GM18873 (cell line): Measurements from ENCODE around the gene KDM2A.
"Not testable (repeated sequence)": the region's sequence is repeated elsewhere in the genome, so short reads cannot be mapped to it uniquely, and the experiment has no call there.

Experiments used
- ATAC-seq: cut with Tn5 transposase; IDR thresholded peaks from one replicate; pipeline ENCODE4 v1.9.1; 2021; ENCODE audit warnings: mild to moderate bottlenecking, moderate library complexity, moderate number of reproducible peaks; ENCODE audit not compliant: unreplicated experiment, low FRiP score

KDM2A gene

GRCh38 chr11:67230406-67230805 lies 111.3 kb downstream of the KDM2A start:
- ATAC-seq = no peak

- no peak for ATAC-seq
Measured at GRCh38 chr11:67230886-67231285, 111.8 kb downstream of the KDM2A start.

GRCh38 chr11:67233584-67234190 lies 114.6 kb downstream of the KDM2A start:
- no peak for ATAC-seq

DNA sequence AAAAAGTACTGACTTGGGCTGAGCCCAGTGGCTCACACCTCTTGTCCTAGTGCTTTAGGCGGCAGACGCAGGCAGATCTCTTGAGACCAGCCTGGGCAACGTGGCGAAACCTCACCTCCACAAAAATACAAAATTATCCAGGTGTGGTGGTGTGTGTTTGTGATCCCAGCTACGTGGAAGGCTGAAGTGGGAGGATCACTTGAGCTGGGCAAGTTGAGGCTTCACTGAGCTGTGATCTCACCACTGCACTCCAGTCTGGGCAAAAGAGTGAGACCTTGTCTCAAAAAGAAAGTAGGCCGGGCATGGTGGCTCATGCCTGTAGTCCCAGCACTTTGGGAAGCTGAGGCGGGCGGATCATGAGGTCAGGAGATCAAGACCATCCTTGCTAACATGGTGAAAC lies 115.5 kb downstream of the KDM2A start:
- ATAC-seq = not testable (repeated sequence)

DNA sequence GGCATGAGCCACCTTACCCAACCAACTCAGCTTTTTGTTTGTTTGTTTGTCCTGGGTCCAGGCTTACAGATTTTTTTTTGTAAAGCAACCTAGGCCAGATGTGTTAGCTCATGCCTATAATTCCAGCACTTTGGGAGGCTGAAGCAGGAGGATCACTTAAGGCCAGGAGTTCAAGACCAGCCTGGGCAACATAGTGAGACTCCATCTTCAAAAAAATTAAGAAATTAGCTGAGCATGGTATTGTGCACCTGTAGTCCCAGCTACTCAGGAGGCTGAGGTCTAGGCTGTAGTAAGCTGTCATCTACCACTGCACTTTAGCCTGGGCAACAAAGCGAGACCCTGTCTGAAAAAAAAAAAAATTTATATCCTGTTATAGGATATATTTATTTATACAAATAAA lies 118.5 kb downstream of the KDM2A start:
- no peak for ATAC-seq

DNA sequence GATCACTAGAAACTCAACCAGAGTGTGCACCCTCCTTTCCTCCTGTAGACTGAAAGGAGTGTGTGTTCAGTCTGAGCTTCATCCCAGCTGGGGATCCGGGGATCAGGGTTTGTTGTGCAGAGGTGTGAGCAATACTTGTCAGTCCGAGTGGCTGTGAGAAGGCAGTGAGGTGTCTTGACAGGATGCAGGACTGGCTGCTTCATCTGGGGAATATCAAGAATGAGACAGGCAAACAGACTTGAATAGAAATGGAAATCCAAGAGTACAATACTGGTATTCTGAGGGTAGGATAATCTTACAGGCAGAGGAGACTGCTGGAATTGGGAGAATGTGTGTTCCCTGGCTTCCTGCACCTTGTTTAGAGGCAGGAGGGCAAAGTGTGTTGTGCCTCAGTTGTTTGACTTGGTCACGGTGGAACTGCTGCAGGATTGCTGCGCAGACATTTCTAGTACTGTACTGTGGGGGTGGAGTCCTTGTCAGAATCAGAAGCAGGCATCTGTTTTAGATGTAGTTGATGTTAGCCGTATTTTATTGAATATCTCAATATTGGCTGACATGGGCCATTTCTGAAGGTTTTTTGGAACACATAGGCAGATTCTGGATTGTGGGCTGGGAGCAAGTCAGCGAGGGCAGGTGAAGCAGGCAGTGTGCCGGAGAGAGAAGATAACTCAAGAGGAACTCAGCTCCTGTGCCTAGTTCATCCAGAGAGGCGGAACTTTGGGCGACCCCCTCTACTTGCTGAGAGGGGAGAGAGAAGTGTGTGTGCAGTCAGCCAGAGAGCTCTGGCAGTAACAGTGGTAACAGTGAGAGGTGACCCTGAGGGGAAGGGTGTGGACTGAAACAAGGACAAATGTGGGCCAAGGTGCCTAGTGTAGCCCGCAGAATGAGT lies 120.1 kb downstream of the KDM2A start:
- no peak for ATAC-seq

DNA sequence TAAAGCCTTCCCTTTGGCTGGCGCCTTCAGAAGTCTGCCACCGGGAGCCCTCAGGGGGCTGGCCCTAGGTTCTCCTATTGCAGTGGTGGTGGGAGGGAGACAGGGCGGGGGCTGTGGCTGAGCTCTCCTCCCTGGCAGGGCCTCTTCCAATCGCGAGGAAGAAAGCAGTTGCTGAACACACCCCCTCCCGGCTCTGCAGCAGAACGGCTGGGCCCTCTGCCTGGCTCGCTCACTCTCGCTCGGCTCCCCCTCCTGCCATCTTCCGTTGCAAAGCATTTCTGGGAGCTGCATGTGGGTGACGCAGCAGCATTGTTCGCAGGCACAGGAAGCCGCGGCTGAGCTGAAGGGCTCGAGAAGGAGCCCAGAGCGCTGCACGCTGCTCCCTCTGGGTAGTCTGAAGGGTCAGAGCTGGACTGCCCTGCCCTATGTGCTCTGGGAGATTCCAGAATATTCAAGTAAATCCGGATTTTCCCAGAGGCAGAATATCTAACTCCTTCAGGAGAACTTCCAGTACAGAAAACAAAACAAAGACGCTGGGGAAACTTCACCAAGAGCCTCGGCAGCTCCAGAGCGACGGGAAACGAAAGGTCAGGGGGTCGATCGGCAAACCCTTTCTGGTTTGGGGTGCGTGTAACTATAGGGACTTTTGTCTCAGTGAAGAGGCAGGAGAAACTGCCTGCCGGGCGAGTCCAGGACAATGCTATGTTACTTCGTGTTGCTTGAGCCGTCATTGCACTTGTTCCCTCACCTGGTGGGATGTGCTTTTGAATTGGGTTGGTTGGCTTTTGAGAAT lies 120.9 kb downstream of the KDM2A start:
- peak; percentile 85 for ATAC-seq

DNA sequence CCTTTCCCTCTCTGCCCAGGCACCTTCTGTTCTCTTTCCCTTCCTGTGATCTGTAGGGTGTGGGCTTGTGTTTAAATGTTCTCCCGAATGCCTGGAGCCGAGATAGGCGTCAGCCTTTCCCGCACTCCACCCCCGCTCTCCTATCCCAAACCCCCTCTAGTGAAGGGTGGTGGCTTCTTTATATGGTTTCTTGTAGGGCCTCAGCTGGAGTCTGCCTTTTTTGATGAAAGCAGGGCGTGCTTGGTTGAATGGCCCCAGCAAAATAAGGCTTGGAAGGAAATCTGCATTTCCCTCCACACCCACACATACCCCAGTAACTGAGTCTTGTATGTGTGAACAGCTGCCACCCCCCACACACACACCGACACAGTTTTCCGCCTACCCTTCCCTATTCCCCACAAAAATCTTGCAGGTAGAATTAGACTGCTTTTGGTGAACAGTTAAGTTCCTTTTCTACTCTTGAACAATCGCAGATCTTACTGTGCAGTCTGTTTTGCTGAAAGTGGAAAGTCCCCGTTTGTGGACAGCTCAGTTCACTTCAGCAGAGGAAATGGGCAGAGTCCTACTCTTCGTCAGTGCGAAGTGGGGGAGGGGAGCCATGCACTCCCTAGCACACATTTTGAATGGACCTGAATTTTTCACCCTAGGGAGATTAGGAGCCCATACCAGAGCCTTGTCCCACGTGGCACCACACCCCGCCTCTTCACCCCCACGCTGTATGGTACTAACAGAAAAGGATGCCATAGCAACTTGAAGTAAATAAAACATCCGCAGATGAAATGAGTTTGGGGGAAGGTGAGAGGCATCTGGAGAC lies 121.7 kb downstream of the KDM2A start:
- ATAC-seq = no peak

- no peak for ATAC-seq
Measured at GRCh38 chr11:67242548-67242947, 123.5 kb downstream of the KDM2A start.

GRCh38 chr11:67243051-67243450 lies 124.0 kb downstream of the KDM2A start:
- no peak for ATAC-seq

DNA sequence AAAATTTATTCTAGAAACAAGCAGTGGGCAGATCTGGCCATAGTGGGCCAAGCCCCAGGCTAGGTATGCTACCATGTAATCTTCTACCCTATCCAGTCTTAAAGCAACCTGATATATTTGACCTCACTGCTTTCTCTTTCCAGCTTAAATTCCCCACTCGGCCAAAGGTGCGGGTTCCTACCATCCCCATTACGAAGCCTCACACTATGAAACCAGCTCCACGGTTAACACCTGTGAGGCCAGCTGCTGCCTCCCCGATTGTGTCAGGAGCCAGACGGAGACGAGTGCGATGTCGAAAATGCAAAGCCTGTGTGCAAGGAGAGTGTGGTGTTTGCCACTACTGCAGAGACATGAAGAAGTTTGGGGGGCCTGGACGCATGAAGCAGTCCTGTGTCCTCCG lies 126.0 kb downstream of the KDM2A start:
- no peak for ATAC-seq

GRCh38 chr11:67247946-67248550 lies 129.0 kb downstream of the KDM2A start:
- no peak for ATAC-seq

DNA sequence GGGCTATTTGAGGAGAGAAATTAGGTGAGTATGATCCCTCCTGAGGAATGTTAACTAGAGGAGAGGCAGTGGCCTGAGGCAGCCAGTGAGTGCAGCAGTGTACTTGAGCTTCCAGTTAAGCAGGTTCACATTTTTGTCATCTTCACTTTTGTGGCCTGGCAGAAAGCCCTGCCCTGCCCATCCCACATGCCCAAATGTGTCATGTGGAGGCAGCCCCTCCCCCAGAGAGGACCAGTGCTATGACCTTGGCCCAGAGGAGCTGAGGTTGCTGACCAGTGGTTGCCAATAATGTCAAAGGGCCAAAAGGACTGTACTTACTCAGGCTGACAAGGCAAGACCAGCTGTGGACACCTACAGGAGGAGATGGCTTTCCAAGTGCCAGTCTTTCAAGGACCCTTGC lies 129.6 kb downstream of the KDM2A start:
- ATAC-seq = no peak

DNA sequence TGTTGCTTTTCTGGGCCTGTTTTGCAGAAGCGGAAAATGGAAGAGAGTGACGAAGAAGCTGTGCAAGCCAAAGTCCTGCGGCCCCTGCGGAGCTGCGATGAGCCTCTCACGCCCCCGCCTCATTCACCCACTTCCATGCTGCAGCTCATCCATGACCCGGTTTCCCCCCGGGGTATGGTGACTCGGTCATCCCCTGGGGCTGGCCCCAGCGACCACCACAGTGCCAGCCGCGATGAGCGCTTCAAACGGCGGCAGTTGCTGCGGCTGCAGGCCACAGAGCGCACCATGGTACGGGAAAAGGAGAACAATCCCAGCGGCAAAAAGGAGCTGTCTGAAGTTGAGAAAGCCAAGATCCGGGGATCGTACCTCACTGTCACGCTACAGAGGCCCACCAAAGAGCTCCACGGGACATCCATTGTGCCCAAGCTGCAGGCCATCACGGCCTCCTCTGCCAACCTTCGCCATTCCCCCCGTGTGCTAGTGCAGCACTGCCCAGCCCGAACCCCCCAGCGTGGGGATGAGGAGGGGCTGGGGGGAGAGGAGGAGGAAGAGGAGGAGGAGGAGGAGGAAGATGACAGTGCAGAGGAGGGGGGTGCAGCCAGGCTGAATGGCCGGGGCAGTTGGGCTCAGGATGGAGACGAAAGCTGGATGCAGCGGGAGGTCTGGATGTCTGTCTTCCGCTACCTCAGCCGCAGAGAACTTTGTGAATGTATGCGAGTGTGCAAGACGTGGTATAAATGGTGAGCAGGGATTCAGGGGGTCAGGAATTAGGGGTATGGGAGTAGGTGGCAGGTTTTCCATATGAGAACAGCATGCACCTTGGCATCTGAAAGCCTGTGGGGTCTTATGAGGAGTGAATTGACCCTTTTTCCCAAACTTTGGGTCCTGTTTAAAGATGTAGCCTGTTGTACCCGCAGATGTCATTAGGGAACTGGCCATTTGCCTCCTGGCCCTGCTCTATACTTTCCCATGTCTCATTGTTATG lies 131.3 kb downstream of the KDM2A start:
- ATAC-seq = no peak

DNA sequence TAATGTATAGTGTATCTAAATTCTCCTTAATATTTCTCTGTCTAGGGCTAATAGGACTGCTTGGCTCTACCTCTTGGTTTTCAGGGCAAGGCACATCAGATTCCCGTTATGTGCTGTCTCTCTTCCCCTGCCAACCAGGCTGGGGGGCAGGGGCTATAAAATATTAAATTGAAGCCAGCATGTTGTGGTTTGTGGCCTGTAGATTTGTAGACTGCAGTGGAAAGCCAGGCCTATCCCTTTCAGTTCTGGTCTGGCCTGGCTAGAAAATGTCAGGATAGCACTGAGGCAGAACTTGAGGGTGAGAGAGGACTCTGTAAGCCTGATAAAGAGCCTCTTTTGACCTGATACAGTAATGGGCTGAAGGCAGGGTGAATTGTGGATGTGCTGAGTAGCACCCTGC lies 132.8 kb downstream of the KDM2A start:
- ATAC-seq = no peak

GRCh38 chr11:67252831-67253239 lies 133.8 kb downstream of the KDM2A start:
- ATAC-seq = no peak

DNA sequence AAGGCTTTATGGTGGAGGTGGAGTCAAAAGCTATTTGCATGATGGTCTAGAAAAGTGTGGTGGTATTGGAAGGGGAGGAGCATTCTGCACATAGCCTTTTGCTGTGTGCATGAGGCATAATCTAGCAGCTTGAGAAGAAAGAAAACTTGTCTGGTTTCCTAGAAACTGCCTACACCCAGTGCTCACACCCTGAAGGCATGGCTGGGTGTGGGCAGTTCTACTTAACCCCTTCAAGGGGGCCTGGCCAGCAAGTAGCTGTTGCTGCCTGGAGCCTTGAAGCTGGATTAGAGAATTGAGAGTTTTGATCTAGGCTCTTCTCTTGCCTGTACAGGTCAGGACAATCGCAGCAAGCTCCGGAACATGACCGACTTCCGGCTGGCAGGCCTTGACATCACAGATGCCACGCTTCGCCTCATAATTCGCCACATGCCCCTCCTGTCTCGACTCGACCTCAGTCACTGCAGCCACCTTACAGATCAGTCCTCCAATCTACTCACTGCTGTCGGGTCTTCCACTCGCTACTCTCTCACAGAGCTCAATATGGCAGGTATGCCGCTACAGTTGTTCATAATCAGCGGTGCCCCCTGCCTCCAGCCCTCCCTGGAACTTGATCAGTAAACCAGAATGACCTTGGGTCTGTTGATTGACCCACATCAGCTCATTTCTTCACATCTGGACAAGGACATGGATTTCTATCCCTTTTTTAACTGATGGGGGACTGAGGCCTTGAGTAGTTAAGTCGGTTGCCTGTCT lies 135.0 kb downstream of the KDM2A start:
- ATAC-seq = no peak

GRCh38 chr11:67254798-67255197 lies 135.7 kb downstream of the KDM2A start:
- ATAC-seq = no peak
